ENCODE data around the gene GSDME. TPM values are rescaled to one million over a fixed set of nuclear protein-coding genes. Genes with fewer than 3 reads are reported as not detected.

GSDME gene
- polyA plus RNA-seq, 2 of the 4 experiments (the other 2 are of a cell fraction) = 51.0 to 55.9 TPM

- TF ChIP-seq BCL3 (IDR thresholded peaks at IDR 0.05) (no peak), ATOH8 (CRISPR knock-in tag; IDR thresholded peaks at IDR 0.05; ENCODE audit: low read depth) (no peak)
Measured at GRCh38 chr7:24741679-24742505, 15.4 kb downstream of the GSDME start (continued).

GRCh38 chr7:24740871-24741270 lies 16.4 kb downstream of the GSDME start:
- ATAC-seq (no peak), FAIRE-seq (no peak), DNase-seq (ENCODE audit: low read depth in 1 of 2, low spot score in 1 of 2) (no peak)
- peak overlapping the region; percentile 91 to 95 for H3K27ac ChIP-seq
- H3K4me1 ChIP-seq = peaks cover 48% of the 10 kb centered on the region
- WGBS (ENCODE audit: missing lambda C conversion rate) = 95% methylated on average over 9 of the region's 9 CpGs
- CTCF ChIA-PET = interaction anchor here (0.6 to 1.7 kb wide), 5 partner anchors 8 to 80 kb away, joined by 3 to 6 read pairs (median 4); no protein-coding TSS in a partner anchor
- TF ChIP-seq TFCP2L1 (CRISPR knock-in tag; IDR thresholded peaks at IDR 0.05) (0 out of 2 replicates have a peak, but pooled peaks have one; percentile 48), TP53 (CRISPR knock-in tag; IDR thresholded peaks at IDR 0.05) (no peak), BHLHE40 (IDR thresholded peaks at IDR 0.05; ENCODE audit: low read depth, low read length) (no peak), ZC3H11A (IDR thresholded peaks at IDR 0.05) (no peak), JUNB (IDR thresholded peaks at IDR 0.05) (no peak), FOSB (CRISPR knock-in tag; IDR thresholded peaks at IDR 0.05) (no peak), CBX2 (IDR thresholded peaks at IDR 0.05; ENCODE audit: borderline replicate concordance, low read depth) (no peak), REST (IDR thresholded peaks at IDR 0.05) (no peak)
- POLR2A ChIA-PET = interaction anchor here (1.7 kb wide), 1 partner anchor 384 kb away, joined by 5 read pairs; the partner anchor contains the start of gene CYCS
- H3K4me3 ChIP-seq = no peak overlapping the region; the same call in 2 of the 3 replicates
- H3K4me2 ChIP-seq = peak overlapping the region; percentile 71
- peaks cover 19% of the 10 kb centered on the region; the same call in 2 of the 3 replicates for H3K9me3 ChIP-seq

- FAIRE-seq = no peak
- CTCF ChIA-PET = interaction anchor here (0.6 kb wide), 1 partner anchor 12 kb away, joined by 4 read pairs; no protein-coding TSS in a partner anchor
Measured at GRCh38 chr7:24739306-24739705, 18.0 kb downstream of the GSDME start.

GRCh38 chr7:24738577-24738976 lies 18.7 kb downstream of the GSDME start:
- 82% methylated on average over 1 of the region's 1 CpG for WGBS (ENCODE audit: missing lambda C conversion rate)
- no peak for TF ChIP-seq HES2 (IDR thresholded peaks at IDR 0.05)
- no peak for TF ChIP-seq RFX5 (IDR thresholded peaks at IDR 0.05)
- TF ChIP-seq ATOH8 (CRISPR knock-in tag; IDR thresholded peaks at IDR 0.05; ENCODE audit: low read depth) = no peak
- TF ChIP-seq KDM1A (IDR thresholded peaks at IDR 0.05; ENCODE audit: low read depth) = 0 out of 2 replicates have a peak, but pooled peaks have one; percentile 41
- TF ChIP-seq CHD2 (IDR thresholded peaks at IDR 0.05; ENCODE audit: low read length, partially characterized antibody) = no peak
- no peak for TF ChIP-seq TFCP2L1 (CRISPR knock-in tag; IDR thresholded peaks at IDR 0.05)
- no peak for TF ChIP-seq TP53 (CRISPR knock-in tag; IDR thresholded peaks at IDR 0.05)
- no peak for TF ChIP-seq POLR2A (IDR thresholded peaks at IDR 0.05; ENCODE audit: low read length)
- Histone ChIP-seq H3K4me2 (no peak overlapping the region), H3K27ac (no peak overlapping the region; a peak in 1 of 6 replicates), H3K4me3 (no peak overlapping the region), H3K9me3 (peaks cover 19% of the 10 kb centered on the region; the same call in 2 of the 3 replicates), H3K4me1 (peaks cover 55% of the 10 kb centered on the region)
- no peak for ATAC-seq
- no peak for FAIRE-seq
- CTCF ChIA-PET = interaction anchor here (0.7 kb wide), 1 partner anchor 360 kb away, joined by 3 read pairs; no protein-coding TSS in a partner anchor
- no peak for DNase-seq (ENCODE audit: low read depth in 1 of 2, low spot score in 1 of 2)
- POLR2A ChIA-PET = no interaction called here

More at GRCh38 chr7:24739306-24739705, 18.0 kb downstream of the GSDME start:
- no peak for TF ChIP-seq MAZ (IDR thresholded peaks at IDR 0.05; ENCODE audit: borderline replicate concordance, low read depth, low read length)
- TF ChIP-seq HOXB13 (CRISPR knock-in tag; IDR thresholded peaks at IDR 0.05; ENCODE audit: low read depth) = no peak
- DNase-seq (ENCODE audit: low read depth in 1 of 2, low spot score in 1 of 2) (no peak), ATAC-seq (no peak)
- peaks cover 19% of the 10 kb centered on the region; the same call in 2 of the 3 replicates for H3K9me3 ChIP-seq
- peak overlapping the region; percentile 61 to 95; a peak in 3 of 6 replicates for H3K27ac ChIP-seq
- H3K4me2 ChIP-seq = no peak overlapping the region
- no peak overlapping the region for H3K4me3 ChIP-seq
- H3K4me1 ChIP-seq = peaks cover 51% of the 10 kb centered on the region
- POLR2A ChIA-PET = no interaction called here
- WGBS (ENCODE audit: missing lambda C conversion rate) = 64% methylated on average over 1 of the region's 1 CpG
